HepG2 (cell line): ENCODE data around the gene DAZAP1. TPM values are rescaled to one million over a fixed set of nuclear protein-coding genes. Genes with fewer than 3 reads are reported as not detected.

Experiments
- ARID5B ChIP-seq: IDR thresholded peaks from 2 replicates; pipeline ENCODE4 v1.4.0; 2020; ENCODE audit warnings: mild to moderate bottlenecking, missing genetic modification reagents
- BORCS8-MEF2B ChIP-seq: sonication (generic); formaldehyde crosslinking; IDR thresholded peaks from 2 replicates; pipeline ENCODE4 v1.8.0; 2022; ENCODE audit warnings: mild to moderate bottlenecking, missing genetic modification reagents
- CCDC6 ChIP-seq: sonication (generic); formaldehyde crosslinking; IDR thresholded peaks from 2 replicates; pipeline ENCODE4 v1.8.1; 2022; ENCODE audit warnings: mild to moderate bottlenecking, missing genetic modification reagents, moderate library complexity
- HBP1 ChIP-seq: IDR thresholded peaks from 2 replicates; pipeline ENCODE4 v1.6.1; 2016; ENCODE audit warnings: low read depth, control low read depth
- KDM2A ChIP-seq: sonication (generic); formaldehyde crosslinking; IDR thresholded peaks from 2 replicates; pipeline ENCODE4 v1.4.0; 2020; ENCODE audit warnings: low read depth, missing genetic modification reagents, borderline replicate concordance
- MEIS2 ChIP-seq: sonication (generic); formaldehyde crosslinking; IDR thresholded peaks from 2 replicates; pipeline ENCODE4 v1.9.0; 2021; ENCODE audit warnings: mild to moderate bottlenecking, missing genetic modification reagents
- MXI1 ChIP-seq: IDR thresholded peaks from 3 replicates; pipeline ENCODE4 v1.6.1; 2012; ENCODE audit warnings: low read depth, low read length, inconsistent platforms, borderline replicate concordance
- PRDM15 ChIP-seq: sonication (generic); formaldehyde crosslinking; IDR thresholded peaks from 2 replicates; pipeline ENCODE4 v1.4.0; 2020; ENCODE audit warnings: missing genetic modification reagents
- ZBTB1 ChIP-seq: sonication (generic); formaldehyde crosslinking; IDR thresholded peaks from 2 replicates; pipeline ENCODE4 v1.4.0; 2020; ENCODE audit warnings: missing genetic modification reagents, borderline replicate concordance
- ZBTB33 ChIP-seq: sonication (generic); formaldehyde crosslinking; IDR thresholded peaks from 2 replicates; pipeline ENCODE4 v1.4.0; 2020; ENCODE audit warnings: missing genetic modification reagents
- ZFP91 ChIP-seq: sonication (generic); formaldehyde crosslinking; IDR thresholded peaks from 2 replicates; pipeline ENCODE4 v1.9.0; 2022; ENCODE audit warnings: missing genetic modification reagents, mild to moderate bottlenecking, borderline replicate concordance
- ZNF138 ChIP-seq: sonication (generic); formaldehyde crosslinking; IDR thresholded peaks from 2 replicates; pipeline ENCODE4 v1.5.0; 2020; ENCODE audit warnings: mild to moderate bottlenecking, low read depth, missing genetic modification reagents
- ZNF563 ChIP-seq: sonication (generic); formaldehyde crosslinking; IDR thresholded peaks from 2 replicates; pipeline ENCODE4 v1.8.0; 2022; ENCODE audit warnings: mild to moderate bottlenecking, moderate library complexity, missing genetic modification reagents
- ZNF790 ChIP-seq: sonication (generic); formaldehyde crosslinking; IDR thresholded peaks from 2 replicates; pipeline ENCODE4 v1.8.0; 2022; ENCODE audit warnings: missing genetic modification reagents, mild to moderate bottlenecking, borderline replicate concordance
- polyA plus RNA-seq, 8 experiments: library from polyadenylated mRNA; depleted of rRNA in 3 of 8; stranded (reverse) in 7 of 8; unstranded in 1 of 8; fragments of >200 nt; fragmentation: Illumina TruSeq in 4 of 8; extraction: Trizol in 4 of 8; gene quantifications; 2 replicates each; pipeline versions ENCODE4 v1.2.1 to v1.2.3, GENCODE V29; 2011 to 2016; ENCODE audit warnings: low read depth in 4 of 8, missing spikeins in 1 of 8, mixed read lengths in 1 of 8; ENCODE audit not compliant: insufficient read depth in 1 of 8
- total RNA-seq, 5 experiments: library from RNA; depleted of rRNA; stranded (reverse); fragments of >200 nt; fragmentation: Illumina TruSeq; extraction: Trizol; gene quantifications; 2 replicates each; pipeline ENCODE4 v1.2.3, GENCODE V29; 2016; ENCODE audit warnings: low read depth in 1 of 5

DAZAP1 gene
- total and polyA plus RNA-seq, 2 of the 13 experiments (the other 11 are each of a cell fraction or from before 2014, with no cell fraction given) = 63.3 to 79.2 TPM

- TF ChIP-seq ZBTB33 (CRISPR knock-in tag) (no peak), ZBTB1 (peak; percentile 56; the same call in 1 of the 2 replicates), PRDM15 (CRISPR knock-in tag) (no peak), HBP1 (CRISPR knock-in tag) (peak; percentile 35; the same call in 1 of the 2 replicates), ZNF138 (CRISPR knock-in tag) (no peak), ZNF563 (CRISPR knock-in tag) (peak; percentile 52; the same call in 1 of the 2 replicates), KDM2A (peak; percentile 62; the same call in 1 of the 2 replicates), ZNF790 (CRISPR knock-in tag) (0 out of 2 replicates have a peak, but pooled peaks have one; percentile 32), MXI1 (peak; percentile 45; the same call in 1 of the 3 replicates), MEIS2 (peak; percentile 54; the same call in 1 of the 2 replicates), CCDC6 (0 out of 2 replicates have a peak, but pooled peaks have one; percentile 26), BORCS8-MEF2B (peak; percentile 30; the same call in 1 of the 2 replicates), ARID5B (CRISPR knock-in tag) (0 out of 2 replicates have a peak, but pooled peaks have one; percentile 18), ZFP91 (CRISPR knock-in tag) (peak; percentile 65; the same call in 1 of the 2 replicates)
Observed at GRCh38 chr19:1446713-1447481, 39.5 kb downstream of the DAZAP1 start (continued).
